ENCODE measurements around the gene UBALD2. TPM values are rescaled to one million over a fixed set of nuclear protein-coding genes. Genes with fewer than 3 reads are reported as not detected.
A peak's percentile ranks its signal among the peaks of the same experiment; 100 is the strongest.

The UBALD2 gene
- total RNA-seq, 2 experiments from 2014 or later: 86.4 to 238 TPM

- TF ChIP-seq CTCF (conservative IDR thresholded peaks at IDR 0.05; ENCODE audit: low read length) (no peak), EZH2phosphoT487 (IDR thresholded peaks at IDR 0.05; ENCODE audit: borderline replicate concordance, low read depth, low read length) (no peak)
- ChIA-PET CTCF (ENCODE audit: unreplicated experiment) (no interaction called here), POLR2A (interaction anchor here (2.0 to 9.4 kb wide), 2 partner anchors 12 to 23 kb away, joined by 8 to 71 read pairs; partner anchors contain the start of gene UBALD2)
- H3K27ac ChIP-seq (ENCODE audit: low read depth, low read length, poor library complexity, severe bottlenecking): no peak overlapping the region
- intact Hi-C loops (cut with micrococcal nuclease; ENCODE audit: unreplicated experiment): no loop called here
- peaks cover 21% of the 10 kb centered on the region for H3K4me1 ChIP-seq (ENCODE audit: insufficient read depth, low read length, poor library complexity, severe bottlenecking)
- no peak overlapping the region for H3K4me3 ChIP-seq (ENCODE audit: low read depth, low read length, poor library complexity, severe bottlenecking)
- no peaks in the 10 kb centered on the region for H3K79me2 ChIP-seq (ENCODE audit: insufficient read depth, low read depth, low read length)
- H4K20me1 ChIP-seq (ENCODE audit: insufficient read depth, low read length): no peaks in the 10 kb centered on the region
- no peaks in the 10 kb centered on the region for H3K9me3 ChIP-seq (ENCODE audit: low read length)
- no peak overlapping the region for H3K4me2 ChIP-seq (ENCODE audit: low read length)
- H3K36me3 ChIP-seq (ENCODE audit: insufficient read depth, low read length): no peaks in the 10 kb centered on the region
- no peak overlapping the region for H2AFZ ChIP-seq (ENCODE audit: low read length)
- DNase-seq (ENCODE audit: low spot score): no peak
- no TSS peak for BruUV-seq (replicated peaks)
- no peaks in the 10 kb centered on the region for H3K9me2 ChIP-seq (ENCODE audit: insufficient read depth, low read length)
Observed at GRCh38 chr17:76250141-76250540, 15.0 kb upstream of the UBALD2 start.

GRCh38 chr17:76251478-76252039 is 13.6 kb upstream of the UBALD2 start:
- Histone ChIP-seq H3K79me2 (ENCODE audit: insufficient read depth, low read depth, low read length) (no peaks in the 10 kb centered on the region), H3K36me3 (ENCODE audit: insufficient read depth, low read length) (no peaks in the 10 kb centered on the region), H3K27ac (ENCODE audit: low read depth, low read length, poor library complexity, severe bottlenecking) (no peak overlapping the region), H3K4me1 (ENCODE audit: insufficient read depth, low read length, poor library complexity, severe bottlenecking) (peaks cover 15% of the 10 kb centered on the region), H3K9me2 (ENCODE audit: insufficient read depth, low read length) (no peaks in the 10 kb centered on the region), H3K4me3 (ENCODE audit: low read depth, low read length, poor library complexity, severe bottlenecking) (no peak overlapping the region), H2AFZ (ENCODE audit: low read length) (peak overlapping the region; percentile 75), H4K20me1 (ENCODE audit: insufficient read depth, low read length) (no peaks in the 10 kb centered on the region), H3K9me3 (ENCODE audit: low read length) (no peaks in the 10 kb centered on the region), H3K4me2 (ENCODE audit: low read length) (peak overlapping the region; percentile 25; the same call in 1 of the 2 replicates)
- TF ChIP-seq EZH2phosphoT487 (IDR thresholded peaks at IDR 0.05; ENCODE audit: borderline replicate concordance, low read depth, low read length) (no peak), CTCF (conservative IDR thresholded peaks at IDR 0.05; ENCODE audit: low read length) (no peak)
- ChIA-PET POLR2A (interaction anchor here (9.4 kb wide), 1 partner anchor 11 kb away, joined by 71 read pairs; the partner anchor contains the start of gene UBALD2), CTCF (ENCODE audit: unreplicated experiment) (no interaction called here)
- intact Hi-C loops (cut with micrococcal nuclease; ENCODE audit: unreplicated experiment): no loop called here
- DNase-seq (ENCODE audit: low spot score): no peak
- BruUV-seq (replicated peaks): no TSS peak
